LNCAP (cell line): ENCODE results near the gene WDHD1.
A peak's percentile ranks its signal among the peaks of the same experiment; 100 is the strongest.

Experiments
- CTCF ChIP-seq: fragments of 450-650 bp; IDR thresholded peaks from 2 replicates; pipeline ENCODE4 v1.5.1; 2017; ENCODE audit warnings: mild to moderate bottlenecking

Gene WDHD1

GRCh38 chr14:55005071-55005470 lies 21.8 kb downstream of the WDHD1 start:
- no peak for TF ChIP-seq CTCF

GRCh38 chr14:55000381-55000780 lies 26.5 kb downstream of the WDHD1 start:
- TF ChIP-seq CTCF: no peak

- no peak for TF ChIP-seq CTCF
Observed at GRCh38 chr14:54985156-54985555, 41.7 kb downstream of the WDHD1 start.

GRCh38 chr14:54981698-54982097 lies 45.2 kb downstream of the WDHD1 start:
- 0 out of 2 replicates have a peak, but pooled peaks have one; percentile 17 for TF ChIP-seq CTCF

GRCh38 chr14:54979039-54979438 lies 47.9 kb downstream of the WDHD1 start:
- TF ChIP-seq CTCF: no peak

- no peak for TF ChIP-seq CTCF
Observed at GRCh38 chr14:54976316-54976715, 50.6 kb downstream of the WDHD1 start.

GRCh38 chr14:54975856-54976255 lies 51.0 kb downstream of the WDHD1 start:
- no peak for TF ChIP-seq CTCF

GRCh38 chr14:54974788-54975414 lies 52.0 kb downstream of the WDHD1 start:
- TF ChIP-seq CTCF: no peak
